ENCODE results near the gene SLC22A5. TPM values are rescaled to one million over a fixed set of nuclear protein-coding genes. Genes with fewer than 3 reads are reported as not detected.
A peak's percentile ranks its signal among the peaks of the same experiment; 100 is the strongest.

The SLC22A5 gene
- polyA plus RNA-seq, 1 donor (not counting 4 experiments of a cell fraction or from before 2014, with no cell fraction given): 14.8 TPM

DNA sequence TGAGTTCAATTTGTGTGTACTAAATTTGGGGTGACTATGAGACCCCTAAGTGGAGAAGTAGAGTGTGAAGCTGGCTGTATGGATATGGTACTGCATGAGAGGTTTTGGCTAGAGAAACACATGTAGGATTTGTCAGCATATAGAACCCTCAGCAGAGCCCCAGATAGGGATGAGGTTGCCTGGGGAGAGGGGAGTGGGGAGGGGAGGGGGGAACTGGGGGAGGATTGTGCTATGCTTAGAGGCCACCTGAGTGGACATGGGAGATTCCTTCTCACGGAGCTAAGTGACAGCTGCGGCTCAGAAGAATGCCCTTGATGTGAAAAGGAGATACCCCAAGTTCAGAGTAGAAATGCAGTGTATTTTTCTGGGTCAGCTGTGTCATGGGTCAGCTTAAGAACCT lies 11.2 kb downstream of the SLC22A5 start:
- no peak for FAIRE-seq
- H3K9me3 ChIP-seq (ENCODE audit: control insufficient read depth, low read depth, low read length): no peaks in the 10 kb centered on the region
- no peaks in the 10 kb centered on the region for H3K27me3 ChIP-seq (ENCODE audit: control insufficient read depth, extremely low read depth, insufficient read depth, low read length)
- dilution Hi-C loops (cut with MboI; ENCODE audit: extremely low pct_ligation_motif_present, low sequenced_read_pairs): no loop called here
- no peaks in the 10 kb centered on the region for H3K9me1 ChIP-seq (ENCODE audit: control insufficient read depth, extremely low read depth, insufficient read depth, low read length)
- no peak overlapping the region for H3K9ac ChIP-seq (ENCODE audit: control insufficient read depth, extremely low read depth, insufficient read depth, low read length)
- peaks cover 21% of the 10 kb centered on the region for H3K4me1 ChIP-seq (ENCODE audit: control insufficient read depth, extremely low read depth, insufficient read depth, low read length)
- H3K79me2 ChIP-seq (ENCODE audit: control insufficient read depth, insufficient read depth, low read length): peaks cover 7% of the 10 kb centered on the region
- DNase-seq (ENCODE audit: low read depth, low spot score): no peak
- no peak overlapping the region for H3K4me3 ChIP-seq (ENCODE audit: control insufficient read depth in 2 of 3, extremely low read depth in 1 of 3, insufficient read depth in 2 of 3, low read depth in 1 of 3, low read length in 3 of 3)
- no peak overlapping the region for H2AFZ ChIP-seq (ENCODE audit: control insufficient read depth, low read length)
- TF ChIP-seq EZH2 (IDR thresholded peaks at IDR 0.05; ENCODE audit: low read length): no peak
- TF ChIP-seq, protein P1, sequence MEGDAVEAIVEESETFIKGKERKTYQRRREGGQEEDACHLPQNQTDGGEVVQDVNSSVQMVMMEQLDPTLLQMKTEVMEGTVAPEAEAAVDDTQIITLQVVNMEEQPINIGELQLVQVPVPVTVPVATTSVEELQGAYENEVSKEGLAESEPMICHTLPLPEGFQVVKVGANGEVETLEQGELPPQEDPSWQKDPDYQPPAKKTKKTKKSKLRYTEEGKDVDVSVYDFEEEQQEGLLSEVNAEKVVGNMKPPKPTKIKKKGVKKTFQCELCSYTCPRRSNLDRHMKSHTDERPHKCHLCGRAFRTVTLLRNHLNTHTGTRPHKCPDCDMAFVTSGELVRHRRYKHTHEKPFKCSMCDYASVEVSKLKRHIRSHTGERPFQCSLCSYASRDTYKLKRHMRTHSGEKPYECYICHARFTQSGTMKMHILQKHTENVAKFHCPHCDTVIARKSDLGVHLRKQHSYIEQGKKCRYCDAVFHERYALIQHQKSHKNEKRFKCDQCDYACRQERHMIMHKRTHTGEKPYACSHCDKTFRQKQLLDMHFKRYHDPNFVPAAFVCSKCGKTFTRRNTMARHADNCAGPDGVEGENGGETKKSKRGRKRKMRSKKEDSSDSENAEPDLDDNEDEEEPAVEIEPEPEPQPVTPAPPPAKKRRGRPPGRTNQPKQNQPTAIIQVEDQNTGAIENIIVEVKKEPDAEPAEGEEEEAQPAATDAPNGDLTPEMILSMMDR (optimal IDR thresholded peaks at IDR 0.05 in 1 of 3, IDR thresholded peaks at IDR 0.05 in 1 of 3, conservative IDR thresholded peaks at IDR 0.05 in 1 of 3; ENCODE audit: extremely low read depth in 1 of 3, insufficient read depth in 2 of 3, low read length in 3 of 3): no peak
- H3K27ac ChIP-seq (ENCODE audit: control insufficient read depth, insufficient read depth, low read length): no peak overlapping the region
- H3K36me3 ChIP-seq (ENCODE audit: control insufficient read depth in 2 of 2, extremely low read depth in 1 of 2, insufficient read depth in 2 of 2, low read length in 2 of 2): peaks cover 14 to 17% of the 10 kb centered on the region in 2 experiments
- no peak overlapping the region for H3K4me2 ChIP-seq (ENCODE audit: control insufficient read depth, extremely low read depth, insufficient read depth, low read depth, low read length)
- no peaks in the 10 kb centered on the region for H4K20me1 ChIP-seq (ENCODE audit: control insufficient read depth, extremely low read depth, insufficient read depth, low read length)

DNA sequence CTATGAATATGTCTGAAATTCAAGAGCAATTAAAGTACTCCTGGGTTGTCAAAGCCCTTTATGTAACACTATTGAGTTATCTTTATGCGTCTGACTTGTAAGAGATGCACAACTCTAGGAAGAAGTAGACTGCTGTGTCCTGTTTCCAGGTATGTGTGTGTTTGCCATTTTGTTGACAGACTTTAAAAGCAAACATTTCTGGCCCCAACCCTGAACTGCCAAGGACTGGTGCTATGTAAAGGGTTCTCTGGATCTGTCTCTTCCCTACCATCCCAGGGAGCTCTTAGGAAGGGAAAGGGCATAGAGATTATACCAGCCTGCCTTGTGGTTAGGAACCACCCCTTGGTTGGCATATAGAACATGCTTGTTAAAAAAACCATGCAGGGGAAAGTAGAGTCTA lies 12.1 kb downstream of the SLC22A5 start:
- Histone ChIP-seq H3K4me3 (ENCODE audit: control insufficient read depth in 2 of 3, extremely low read depth in 1 of 3, insufficient read depth in 2 of 3, low read depth in 1 of 3, low read length in 3 of 3) (no peak overlapping the region), H2AFZ (ENCODE audit: control insufficient read depth, low read length) (peak overlapping the region; percentile 28), H3K79me2 (ENCODE audit: control insufficient read depth, insufficient read depth, low read length) (peaks cover 5% of the 10 kb centered on the region), H4K20me1 (ENCODE audit: control insufficient read depth, extremely low read depth, insufficient read depth, low read length) (no peaks in the 10 kb centered on the region), H3K4me1 (ENCODE audit: control insufficient read depth, extremely low read depth, insufficient read depth, low read length) (peaks cover 22% of the 10 kb centered on the region), H3K4me2 (ENCODE audit: control insufficient read depth, extremely low read depth, insufficient read depth, low read depth, low read length) (peak overlapping the region; percentile 51), H3K9me1 (ENCODE audit: control insufficient read depth, extremely low read depth, insufficient read depth, low read length) (no peaks in the 10 kb centered on the region), H3K9me3 (ENCODE audit: control insufficient read depth, low read depth, low read length) (no peaks in the 10 kb centered on the region), H3K27me3 (ENCODE audit: control insufficient read depth, extremely low read depth, insufficient read depth, low read length) (no peaks in the 10 kb centered on the region), H3K36me3 (ENCODE audit: control insufficient read depth in 2 of 2, extremely low read depth in 1 of 2, insufficient read depth in 2 of 2, low read length in 2 of 2) (peaks cover 15 to 18% of the 10 kb centered on the region in 2 experiments), H3K9ac (ENCODE audit: control insufficient read depth, extremely low read depth, insufficient read depth, low read length) (no peak overlapping the region), H3K27ac (ENCODE audit: control insufficient read depth, insufficient read depth, low read length) (peak overlapping the region; percentile 19)
- no peak for TF ChIP-seq EZH2 (IDR thresholded peaks at IDR 0.05; ENCODE audit: low read length)
- TF ChIP-seq, protein P1 (optimal IDR thresholded peaks at IDR 0.05 in 1 of 3, IDR thresholded peaks at IDR 0.05 in 1 of 3, conservative IDR thresholded peaks at IDR 0.05 in 1 of 3; ENCODE audit: extremely low read depth in 1 of 3, insufficient read depth in 2 of 3, low read length in 3 of 3): no peak
- dilution Hi-C loops (cut with MboI; ENCODE audit: extremely low pct_ligation_motif_present, low sequenced_read_pairs): no loop called here
- no peak for DNase-seq (ENCODE audit: low read depth, low spot score)
- no peak for FAIRE-seq

All from keratinocyte (primary cell).